ENCODE measurements around the gene DSC1.

DNA sequence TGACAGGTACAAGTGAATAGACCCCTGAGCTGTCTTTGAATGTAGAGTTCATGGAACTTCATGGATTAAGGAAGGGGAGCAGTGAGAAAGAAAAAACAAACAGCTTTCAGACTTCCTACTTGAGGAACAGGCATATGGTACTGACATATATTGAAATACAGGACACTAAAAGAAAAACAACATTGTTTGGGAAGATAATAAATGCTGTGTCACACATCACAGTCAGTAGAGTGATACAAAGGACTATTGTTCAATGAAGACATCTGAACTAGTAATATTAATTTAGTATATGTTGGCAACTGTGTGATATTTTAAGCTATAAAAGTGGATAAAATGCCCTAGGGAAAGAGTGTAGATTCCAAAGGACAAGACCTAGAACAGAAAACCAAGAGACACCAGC is 63.8 kb downstream of the DSC1 start:
- TF ChIP-seq GATA2 (IDR thresholded peaks at IDR 0.05; ENCODE audit: low read depth, low read length), result no peak
- no peak for TF ChIP-seq GATA3 (IDR thresholded peaks at IDR 0.05; ENCODE audit: low read depth, low read length)

Measured in SH-SY5Y (cell line).